Renal cortex interstitium (tissue), 11 donors: ENCODE results near the gene RAC2. TPM values are rescaled to one million over a fixed set of nuclear protein-coding genes. Genes with fewer than 3 reads are reported as not detected.

Experiments
- DNase-seq, 11 donors: peaks; one replicate each; pipeline ENCODE4 v3.0.0-alpha.2; 2013; ENCODE audit warnings: low read depth in 9 of 11, low spot score in 4 of 11; ENCODE audit errors: extremely low read depth in 1 of 11
- polyA plus RNA-seq, 3 donors: library from polyadenylated mRNA; unstranded; fragments of 120-200 nt; gene quantifications; one replicate each; pipeline ENCODE4 v1.2.1, GENCODE V29; 2013; ENCODE audit not compliant: insufficient read length in 3 of 3

RAC2 gene
- polyA plus RNA-seq, 3 donors, result 5.2 to 6.7 (median 6.3) TPM

GRCh38 chr22:37186228-37186996 is 57.7 kb downstream of the RAC2 start:
- DNase-seq, result peak in 5 of 11 donors; percentile 64 to 77 (median 67)

- DNase-seq, result no peak
Measured at GRCh38 chr22:37185646-37186227, 58.3 kb downstream of the RAC2 start.

- DNase-seq, result no peak
Measured at GRCh38 chr22:37184816-37185541, 59.1 kb downstream of the RAC2 start.

GRCh38 chr22:37184380-37184755 is 59.7 kb downstream of the RAC2 start:
- DNase-seq, result no peak

- no peak for DNase-seq
Measured at GRCh38 chr22:37183432-37184379, 60.4 kb downstream of the RAC2 start.

GRCh38 chr22:37182949-37183245 is 61.2 kb downstream of the RAC2 start:
- no peak for DNase-seq

GRCh38 chr22:37182101-37182948 is 61.7 kb downstream of the RAC2 start:
- DNase-seq, result no peak

- no peak for DNase-seq
Measured at GRCh38 chr22:37181681-37182080, 62.4 kb downstream of the RAC2 start.

- no peak for DNase-seq
Measured at GRCh38 chr22:37180531-37181231, 63.4 kb downstream of the RAC2 start.

GRCh38 chr22:37179622-37180420 is 64.2 kb downstream of the RAC2 start:
- no peak for DNase-seq

GRCh38 chr22:37179126-37179470 is 65.0 kb downstream of the RAC2 start:
- no peak for DNase-seq

GRCh38 chr22:37178350-37179125 is 65.5 kb downstream of the RAC2 start:
- DNase-seq, result no peak

- DNase-seq, result no peak
Measured at GRCh38 chr22:37177755-37178154, 66.3 kb downstream of the RAC2 start.

GRCh38 chr22:37177221-37177620 is 66.8 kb downstream of the RAC2 start:
- no peak for DNase-seq

- DNase-seq, result peak in 5 of 11 donors; percentile 63 to 74 (median 74)
Measured at GRCh38 chr22:37176464-37177061, 67.5 kb downstream of the RAC2 start.
